ENCODE results near the gene DNAJC22.

DNAJC22 gene

DNA sequence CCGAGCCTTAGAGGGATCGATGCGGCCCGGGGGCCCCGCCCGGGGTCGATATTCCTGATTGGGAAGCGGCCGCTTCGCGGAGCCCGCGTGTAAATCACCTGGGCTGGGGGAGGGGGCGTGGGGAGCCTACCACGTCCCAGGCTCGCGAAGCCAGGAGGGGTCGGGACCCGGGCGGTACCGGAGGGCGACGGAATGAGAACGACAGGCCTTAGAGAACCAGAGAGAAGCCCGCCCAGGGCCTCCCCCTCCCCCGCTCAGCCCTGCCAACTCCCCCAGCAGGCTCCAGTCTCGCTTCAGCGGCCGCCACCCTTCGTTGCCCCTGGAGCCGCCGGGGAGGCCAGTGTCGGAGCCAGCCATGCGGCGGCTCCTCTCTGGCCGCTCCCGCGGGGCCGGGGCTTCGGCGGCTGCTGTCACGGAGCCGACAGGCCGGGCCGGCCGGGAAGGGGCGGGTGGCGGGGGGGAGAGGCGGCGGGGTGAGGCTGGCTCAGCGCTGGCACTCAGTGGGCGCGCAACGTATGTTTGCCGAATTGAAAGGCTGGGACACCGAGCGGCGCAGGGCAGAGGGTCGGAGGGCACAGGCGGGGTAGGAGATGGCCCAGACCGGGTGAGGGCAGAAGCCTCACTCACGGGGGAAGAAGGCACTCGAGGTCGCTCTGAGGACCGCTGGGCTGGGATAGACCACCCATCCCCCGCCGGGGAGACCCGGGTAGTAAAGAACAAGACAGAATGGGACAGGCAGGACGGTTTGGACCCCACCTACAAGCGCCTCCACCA is 1.4 kb upstream of the DNAJC22 start:
- peak in 1 of 4 experiments; percentile 56 for DNase-seq

GRCh38 chr12:49345825-49346658 is 646 bp upstream of the DNAJC22 start:
- DNase-seq = peak in 1 of 4 experiments; percentile 34

DNA sequence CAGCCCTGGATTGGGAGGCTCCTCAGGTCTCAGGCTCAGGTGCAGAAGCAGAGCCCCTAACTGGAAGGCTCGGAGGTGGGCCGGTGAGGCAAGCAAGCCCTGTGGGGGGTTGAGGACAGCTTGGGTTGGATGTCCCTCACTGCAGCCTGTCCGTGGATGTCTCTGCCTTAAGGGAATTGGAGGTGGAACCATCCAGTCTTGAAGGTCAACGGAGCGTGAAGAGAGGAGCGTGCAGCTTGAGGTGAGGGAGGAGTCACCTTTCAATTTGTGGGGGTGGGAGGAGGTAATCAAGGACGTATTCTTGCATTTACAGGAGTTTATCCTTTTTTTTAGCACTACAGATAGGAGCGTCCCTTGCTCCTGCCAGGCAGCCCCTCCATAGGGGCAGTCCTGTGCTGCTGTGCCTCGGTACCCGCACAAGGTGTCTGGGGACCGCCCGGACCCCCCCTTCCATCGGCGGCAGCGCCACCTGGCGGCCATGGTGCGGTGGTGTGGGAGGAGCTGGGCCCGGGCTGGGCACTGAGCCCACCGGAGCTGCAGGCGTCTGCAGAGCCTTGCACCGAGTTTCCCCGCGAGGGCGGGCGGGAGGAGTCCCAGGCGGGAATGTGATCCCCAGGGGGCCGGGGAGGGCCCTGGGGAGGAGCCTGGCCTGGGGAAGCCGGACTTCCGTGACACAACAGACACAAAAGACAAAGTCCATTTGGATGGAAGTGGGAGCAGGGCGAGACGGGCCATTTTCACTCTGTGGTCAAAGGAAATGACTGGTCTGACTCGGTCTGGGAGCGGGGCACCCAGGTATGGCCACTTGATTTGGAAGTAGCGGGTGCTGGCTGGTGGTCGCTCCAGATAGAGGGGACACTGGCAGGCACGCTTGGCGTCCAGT is 864 bp downstream of the DNAJC22 start:
- DNase-seq = peak; percentile 58 to 81 (median 71)

GRCh38 chr12:49348781-49349180 is 2.1 kb downstream of the DNAJC22 start:
- DNase-seq = no peak

GRCh38 chr12:49349266-49349665 is 2.6 kb downstream of the DNAJC22 start:
- DNase-seq = no peak

DNA sequence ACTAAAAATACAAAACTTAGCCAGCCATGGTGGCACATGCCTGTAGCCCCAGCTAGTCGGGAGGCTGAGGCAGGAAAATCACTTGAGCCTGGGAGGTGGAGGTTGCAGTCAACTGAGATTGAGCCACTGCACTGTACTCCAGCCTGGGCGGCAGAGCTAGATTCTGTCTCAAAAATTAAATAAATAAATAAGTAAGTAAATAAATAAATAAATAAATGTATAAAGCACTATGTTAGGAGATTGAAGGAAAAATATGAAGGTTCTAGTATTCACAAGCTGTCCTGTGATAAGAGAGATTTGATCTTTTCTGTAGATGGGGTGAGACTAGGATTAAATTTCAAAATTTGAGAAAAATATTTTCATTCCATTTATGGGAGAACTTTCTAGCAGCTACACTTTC is 5.7 kb downstream of the DNAJC22 start:
- DNase-seq = no peak

DNA sequence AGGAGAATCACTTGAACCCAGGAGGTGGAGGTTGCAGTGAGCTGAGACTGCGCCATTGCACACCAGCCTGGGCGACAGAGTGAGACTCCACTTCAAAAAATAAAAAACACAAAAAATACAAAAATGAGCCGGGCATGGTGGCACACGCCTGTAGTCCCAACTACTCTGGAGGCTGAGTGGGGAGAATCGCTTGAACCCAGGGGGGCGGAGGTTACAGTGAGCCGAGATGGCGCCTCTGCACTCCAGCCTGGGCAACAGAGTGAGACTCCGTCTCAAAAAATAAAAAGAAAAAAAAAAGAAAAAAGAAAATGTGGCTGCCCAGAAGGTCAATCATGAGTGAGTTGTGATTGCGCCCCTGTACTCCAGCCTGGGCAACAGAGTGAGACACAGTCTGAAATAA is 9.2 kb downstream of the DNAJC22 start:
- no peak for DNase-seq

DNA sequence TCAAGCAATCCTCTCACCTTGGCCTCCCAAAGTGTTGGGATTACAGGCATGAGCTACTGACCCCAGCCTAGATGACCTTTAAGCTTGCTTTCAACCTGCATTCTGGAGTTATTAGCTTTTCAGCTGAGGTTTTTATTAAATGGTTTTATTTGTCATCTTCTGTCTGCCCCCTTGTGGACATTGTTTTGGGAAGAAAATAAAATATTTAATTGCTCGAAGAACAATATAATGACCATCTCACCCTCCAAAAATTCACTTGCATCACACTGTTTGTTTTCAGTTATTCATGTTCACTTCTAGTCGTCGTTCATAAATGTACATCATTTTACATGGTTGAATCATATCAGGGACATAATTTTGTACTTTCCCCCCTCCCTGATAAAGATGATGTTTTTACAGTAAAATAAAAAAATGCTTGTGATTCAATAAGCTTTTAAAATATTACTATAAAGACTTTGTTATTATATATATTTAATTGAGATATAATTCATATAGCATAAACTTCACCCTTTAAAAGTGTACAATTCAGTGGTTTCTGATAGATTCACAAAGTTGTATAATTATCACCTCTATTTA is 10.5 kb downstream of the DNAJC22 start:
- DNase-seq = peak in 3 of 4 experiments; percentile 47 to 78 (median 62)

- DNase-seq = peak; percentile 70 to 84 (median 74)
Measured at GRCh38 chr12:49358483-49359141, 11.9 kb downstream of the DNAJC22 start.

GRCh38 chr12:49359671-49360070 is 13.0 kb downstream of the DNAJC22 start:
- DNase-seq = no peak

DNA sequence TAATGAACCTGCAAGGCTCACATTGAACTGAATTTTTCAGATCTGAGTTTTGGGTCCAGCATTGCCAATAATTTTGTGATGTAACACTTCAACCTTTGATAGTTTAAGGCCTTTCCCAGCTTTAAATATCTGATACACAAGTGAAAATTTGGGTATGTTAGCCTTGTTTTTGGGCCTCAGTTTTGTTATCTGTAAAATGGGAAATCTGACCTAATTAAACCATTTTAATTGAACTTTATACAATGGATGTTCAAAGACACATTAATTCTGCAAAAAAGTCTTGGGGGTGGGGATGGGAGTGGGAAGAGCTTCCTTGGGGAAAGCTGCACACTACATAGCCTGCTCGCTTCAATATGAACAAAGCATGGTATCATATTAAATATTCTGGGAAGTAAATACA is 15.4 kb downstream of the DNAJC22 start:
- no peak for DNase-seq

- DNase-seq = peak; percentile 80 to 95 (median 89)
Measured at GRCh38 chr12:49364989-49365388, 18.3 kb downstream of the DNAJC22 start.

DNA sequence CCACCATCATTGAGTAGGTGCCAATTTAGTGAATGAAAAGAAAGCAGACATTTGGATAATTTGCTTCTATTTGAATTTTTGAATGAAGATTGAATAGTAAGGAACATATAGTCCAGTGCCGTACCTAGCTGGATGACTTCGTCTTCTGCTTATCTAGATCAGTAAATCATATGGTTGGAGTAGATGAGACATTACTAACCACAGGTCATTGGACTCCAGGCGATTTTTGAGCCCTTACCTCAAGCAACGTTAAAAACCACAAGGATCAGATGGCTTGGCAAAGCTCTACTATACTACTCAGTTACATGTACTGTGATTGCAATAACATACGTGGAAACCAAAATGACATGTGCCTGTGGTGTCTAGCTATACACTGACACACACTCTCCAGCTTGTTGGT is 18.9 kb downstream of the DNAJC22 start:
- DNase-seq = peak in 3 of 4 experiments; percentile 21 to 48 (median 34)

- no peak for DNase-seq
Measured at GRCh38 chr12:49366096-49366651, 19.5 kb downstream of the DNAJC22 start.

- peak; percentile 93 to 97 (median 94) for DNase-seq
Measured at GRCh38 chr12:49366652-49367380, 20.1 kb downstream of the DNAJC22 start.

GRCh38 chr12:49367381-49368239 is 20.9 kb downstream of the DNAJC22 start, which contains the start of gene SPATS2:
TSS of gene SPATS2 (plus strand) at chr12:49367462. CDS start at chr12:49461013, 93,551 bp downstream.
- DNase-seq = peak in 1 of 4 experiments; percentile 36

- no peak for DNase-seq
Measured at GRCh38 chr12:49368240-49368600, 21.5 kb downstream of the DNAJC22 start.

DNA sequence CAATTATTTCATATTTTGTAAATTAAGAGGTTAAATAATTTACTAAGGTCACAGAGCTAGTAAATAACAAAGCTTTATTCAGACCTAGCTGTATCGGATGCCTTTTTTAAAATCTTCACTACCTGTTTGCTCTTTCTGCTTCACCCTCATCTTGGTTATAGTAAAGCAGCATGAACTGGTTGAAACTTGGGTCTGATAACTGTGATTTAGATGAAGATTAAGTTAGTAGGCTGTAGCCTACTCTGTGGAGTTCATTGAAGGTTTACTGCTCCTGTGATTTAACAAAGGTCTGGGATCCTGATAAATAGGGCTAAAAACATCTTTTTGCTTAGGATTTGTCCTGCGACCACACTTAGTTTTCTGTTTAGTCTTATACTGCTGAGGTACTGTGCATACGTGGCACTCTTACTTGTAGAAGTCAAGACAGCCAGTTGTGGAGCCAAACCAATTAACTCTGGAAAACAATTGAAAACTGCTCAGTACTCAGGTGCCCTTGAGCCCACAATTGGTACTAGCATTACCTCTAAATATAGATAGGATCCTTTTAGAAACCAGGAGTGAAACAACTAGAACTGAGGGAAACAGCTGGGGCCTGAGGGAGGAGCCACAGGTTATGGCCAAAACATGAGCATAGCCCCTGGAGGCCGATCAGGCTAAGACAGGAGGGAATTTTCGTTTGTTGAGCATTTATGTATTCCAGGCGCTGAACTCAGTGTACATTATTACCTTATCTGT is 22.9 kb downstream of the DNAJC22 start:
- peak; percentile 26 to 64 (median 50) for DNase-seq

GRCh38 chr12:49370539-49370938 is 23.9 kb downstream of the DNAJC22 start:
- no peak for DNase-seq

All from suppressor macrophage (primary cell).